K562 (cell line): ENCODE data around the gene TTC13. TPM values are rescaled to one million over a fixed set of nuclear protein-coding genes. Genes with fewer than 3 reads are reported as not detected.

Experiments
- ARID1B ChIP-seq: fragments of 450-650 bp; IDR thresholded peaks from 2 replicates; pipeline ENCODE4 v1.6.1; 2016; ENCODE audit warnings: antibody characterized with exemption, mild to moderate bottlenecking, inconsistent platforms
- ARNT ChIP-seq, 2 experiments: fragments of 450-650 bp; IDR thresholded peaks; 2 replicates each; pipeline ENCODE4 v1.6.1; 2016; ENCODE audit warnings: mild to moderate bottlenecking in 1 of 2
- CTCF ChIP-seq, 3 experiments: IDR thresholded peaks in 2 of 3; conservative IDR thresholded peaks in 1 of 3; 2 replicates each; pipeline ENCODE4 v1.5.1; 2011 to 2012; ENCODE audit warnings: low read length in 3 of 3, mild to moderate bottlenecking in 3 of 3, control low read depth in 2 of 3, improper control_type of control experiment in 1 of 3, inconsistent platforms in 1 of 3, low read depth in 1 of 3, mixed read lengths in 1 of 3, moderate library complexity in 1 of 3; ENCODE audit not compliant: insufficient read depth in 2 of 3
- HCFC1 ChIP-seq: IDR thresholded peaks from 2 replicates; pipeline ENCODE4 v1.6.1; 2012; ENCODE audit warnings: low read depth, low read length, improper control_type of control experiment
- MIER1 ChIP-seq: fragments of 450-650 bp; IDR thresholded peaks from 2 replicates; pipeline ENCODE4 v1.6.1; 2016; ENCODE audit warnings: antibody characterized with exemption, mild to moderate bottlenecking, low read depth
- MNT ChIP-seq, 2 experiments: fragments of 450-650 bp; conservative IDR thresholded peaks; 2 replicates each; pipeline ENCODE4 v1.6.1; 2017; ENCODE audit warnings: mild to moderate bottlenecking in 2 of 2, moderate library complexity in 2 of 2
- NFE2 ChIP-seq: IDR thresholded peaks from 2 replicates; pipeline ENCODE4 v1.6.1; 2014; ENCODE audit warnings: antibody characterized with exemption, low read depth
- NFIX ChIP-seq: fragments of 250-450 bp; sonication (Bioruptor Pico); IDR thresholded peaks from 2 replicates; pipeline ENCODE4 v1.4.0; 2020; ENCODE audit warnings: low read depth, mild to moderate bottlenecking, moderate library complexity
- PHF20 ChIP-seq: fragments of 450-650 bp; IDR thresholded peaks from 2 replicates; pipeline ENCODE4 v1.6.1; 2018; ENCODE audit not compliant: partially characterized antibody
- POLR2G ChIP-seq: fragments of 200-400 bp; formaldehyde crosslinking; IDR thresholded peaks from 2 replicates; pipeline ENCODE4 v1.6.1; 2017; ENCODE audit warnings: low read depth, mild to moderate bottlenecking, antibody characterized with exemption, low read length, moderate library complexity
- RBM17 ChIP-seq: fragments of 200-400 bp; formaldehyde crosslinking; IDR thresholded peaks from 2 replicates; pipeline ENCODE4 v1.6.1; 2017; ENCODE audit warnings: low read depth, mild to moderate bottlenecking, low read length, borderline replicate concordance
- TAF9B ChIP-seq: fragments of 450-650 bp; IDR thresholded peaks from 2 replicates; pipeline ENCODE4 v1.6.1; 2018; ENCODE audit warnings: mild to moderate bottlenecking; ENCODE audit not compliant: partially characterized antibody
- XRCC3 ChIP-seq: fragments of 450-650 bp; IDR thresholded peaks from 2 replicates; pipeline ENCODE4 v1.6.1; 2017; ENCODE audit warnings: mild to moderate bottlenecking, moderate library complexity
- ZBTB26 ChIP-seq: fragments of 450-650 bp; formaldehyde crosslinking; IDR thresholded peaks from 2 replicates; pipeline ENCODE4 v1.4.0; 2022; ENCODE audit warnings: missing genetic modification characterization
- ZHX1 ChIP-seq: fragments of 150-350 bp; conservative IDR thresholded peaks from 2 replicates; pipeline ENCODE4 v1.6.1; 2014; ENCODE audit warnings: low read length
- ZNF143 ChIP-seq: sonication (generic); formaldehyde crosslinking; IDR thresholded peaks from 2 replicates; pipeline ENCODE4 v1.9.0; 2022; ENCODE audit warnings: mild to moderate bottlenecking, missing genetic modification reagents
- ZNF280A ChIP-seq: fragments of 450-650 bp; IDR thresholded peaks from 2 replicates; pipeline ENCODE4 v1.6.1; 2018; ENCODE audit warnings: mild to moderate bottlenecking, low read depth; ENCODE audit not compliant: partially characterized antibody
- ZNF347 ChIP-seq: fragments of 450-650 bp; formaldehyde crosslinking; IDR thresholded peaks from 2 replicates; pipeline ENCODE4 v1.4.0; 2020; ENCODE audit warnings: low read depth, mild to moderate bottlenecking, moderate library complexity
- polyA plus RNA-seq, 8 experiments: library from polyadenylated mRNA; depleted of rRNA in 4 of 8; stranded (reverse) in 5 of 8; unstranded in 3 of 8; fragments of >200 nt; fragmentation: Nextera tagmentation in 2 of 8; fragmentation: Illumina TruSeq in 1 of 8; extraction: Ambion mirVana in 2 of 8; extraction: Trizol in 1 of 8; gene quantifications; 2 replicates each; pipeline versions ENCODE4 v1.2.1 to v1.2.3, GENCODE V29; 2011 to 2014; ENCODE audit warnings: inconsistent platforms in 1 of 8, missing spikeins in 1 of 8
- total RNA-seq, 7 experiments: library from RNA; depleted of rRNA in 6 of 7; stranded (reverse); fragments of >200 nt in 6 of 7; fragmentation: Illumina TruSeq in 2 of 7; extraction: Trizol in 2 of 7; gene quantifications; 2 replicates each; pipeline versions ENCODE4 v1.2.1 to v1.2.3, GENCODE V29; 2011 to 2021; ENCODE audit warnings: low replicate concordance in 1 of 7

The TTC13 gene
- total and polyA plus RNA-seq, 9 of the 15 experiments (the other 6 are each of a cell fraction or from before 2014, with no cell fraction given), result 1.7 to 13.8 (median 9.6) TPM

GRCh38 chr1:230978491-230979388, at the start of gene TTC13, which contains the start of gene ARV1 (continued):
- TF ChIP-seq ZHX1 (no peak), ARID1B (no peak; the same call in 1 of the 2 replicates), ZNF347 (no peak), NFIX (CRISPR knock-in tag) (no peak), ZNF143 (CRISPR knock-in tag) (peak; percentile 100), ARNT (IDR thresholded peaks at IDR 0.05) (peak in 1 of 2 experiments; percentile 53; a peak in 1 of 4 replicates), PHF20 (peak; percentile 81), POLR2G (peak; percentile 93), ZNF280A (no peak), TAF9B (peak; percentile 81), XRCC3 (no peak), HCFC1 (peak; percentile 99), CTCF (IDR thresholded peaks at IDR 0.05 in 2 of 3, conservative IDR thresholded peaks at IDR 0.05 in 1 of 3; ENCODE audit: insufficient read depth in 2 of 3, low read depth in 1 of 3, low read length in 3 of 3) (peak; percentile 38 to 53 (median 52); a peak in 5 of 6 replicates), MNT (conservative IDR thresholded peaks at IDR 0.05) (peak; percentile 88 to 95; a peak in 3 of 4 replicates), RBM17 (no peak), ZBTB26 (no peak), NFE2 (no peak), MIER1 (0 out of 2 replicates have a peak, but pooled peaks have one; percentile 25)
